SIG-M5 treated with dmso at 0.1 percent for 504 hours (cell line): Measurements from ENCODE around the gene EPS15.
A peak's percentile ranks its signal among the peaks of the same experiment; 100 is the strongest.

Source experiments
- DNase-seq: peaks from one replicate; lab custom pipeline; 2025; ENCODE audit not compliant: unreplicated experiment; lab: John Stamatoyannopoulos, UW

The EPS15 gene

GRCh38 chr1:51515982-51516648 lies 3.0 kb downstream of the EPS15 start:
- no peak for DNase-seq

DNA sequence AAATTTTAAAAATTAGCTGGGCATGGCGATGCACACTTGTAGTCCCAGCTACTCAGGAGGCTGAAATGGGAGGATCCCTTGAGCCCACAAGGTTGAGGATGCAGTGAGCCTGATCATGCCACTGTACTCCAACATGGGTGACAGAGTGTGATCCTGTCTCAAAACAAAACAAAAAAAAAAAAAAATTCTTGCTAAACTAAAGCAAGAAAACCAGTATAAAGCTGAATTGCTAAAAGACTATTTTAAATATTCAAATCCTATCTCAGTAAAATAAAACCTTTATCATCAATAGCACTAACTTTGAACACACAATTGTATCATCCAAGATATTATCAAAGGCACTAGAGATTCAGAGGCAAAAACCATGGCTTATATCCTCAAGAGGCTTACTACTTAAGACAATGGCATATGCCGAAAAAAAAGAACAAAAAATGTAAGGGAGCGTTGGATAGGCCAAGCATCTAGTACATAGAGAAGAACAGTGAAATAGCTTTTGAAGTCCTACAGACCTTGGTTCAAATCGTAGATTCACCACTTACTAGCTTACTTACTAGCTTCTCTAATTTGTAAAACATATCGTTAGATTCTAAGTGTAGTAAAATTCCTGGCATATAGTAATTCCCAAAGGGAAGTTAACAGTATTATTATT lies 3.6 kb downstream of the EPS15 start:
- DNase-seq, result no peak

DNA sequence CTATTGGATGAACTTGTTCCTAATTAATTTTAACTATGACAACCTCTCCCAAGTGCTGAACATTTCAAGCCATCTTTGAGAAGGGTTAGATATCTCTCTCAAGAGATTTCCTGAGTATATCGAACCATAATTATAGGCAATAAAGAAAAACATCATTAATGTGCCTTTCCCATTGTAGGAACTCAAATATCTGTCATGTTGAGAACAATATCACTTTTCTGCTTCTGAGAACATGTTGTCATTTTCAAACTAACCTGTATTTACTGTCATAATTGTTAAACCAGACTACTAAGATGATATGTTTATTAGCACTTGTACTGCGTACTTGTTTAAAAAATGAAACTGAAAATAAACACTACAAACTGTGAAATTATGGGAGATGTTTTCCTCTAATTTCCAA lies 4.3 kb downstream of the EPS15 start:
- no peak for DNase-seq

GRCh38 chr1:51512606-51513005 lies 6.5 kb downstream of the EPS15 start:
- DNase-seq, result no peak

GRCh38 chr1:51512120-51512519 lies 6.9 kb downstream of the EPS15 start:
- no peak for DNase-seq

DNA sequence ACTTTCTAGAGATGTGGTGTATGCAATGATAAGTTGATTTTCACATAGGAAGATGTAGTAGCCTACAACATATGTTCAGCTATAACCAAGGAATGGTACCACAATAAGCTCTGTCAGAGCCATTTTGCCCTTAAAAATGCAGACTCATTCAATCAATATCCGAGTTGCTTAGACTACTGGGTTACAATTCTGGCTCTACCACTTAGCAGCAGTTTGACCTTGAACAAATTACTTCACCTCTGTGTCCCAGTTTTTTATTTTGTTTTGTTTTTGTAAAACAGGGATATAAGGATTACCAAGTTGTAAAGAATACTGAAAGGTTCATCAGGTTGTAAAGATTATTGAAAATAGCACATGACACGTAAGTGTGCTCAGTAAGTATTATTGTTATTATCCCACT lies 9.3 kb downstream of the EPS15 start:
- no peak for DNase-seq

DNA sequence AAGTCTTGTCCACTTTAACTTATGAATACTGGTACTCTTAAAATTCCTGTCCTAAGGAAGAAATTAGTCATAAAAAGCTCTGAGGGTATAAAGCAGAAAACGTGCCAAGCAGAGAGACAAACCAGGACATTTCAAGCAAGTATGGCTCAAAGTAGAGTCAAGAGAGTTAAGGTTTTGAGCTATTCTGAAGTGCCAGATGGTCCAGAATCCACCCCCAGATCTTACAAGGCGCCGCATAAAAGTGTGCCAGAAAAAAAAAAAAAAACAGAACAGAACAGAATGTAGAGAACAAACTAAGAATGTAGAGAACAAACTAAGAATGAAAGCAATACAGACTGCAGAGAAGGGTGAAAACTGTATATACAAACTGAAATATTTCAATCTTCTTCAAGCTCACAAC lies 12.5 kb downstream of the EPS15 start:
- DNase-seq, result no peak

DNA sequence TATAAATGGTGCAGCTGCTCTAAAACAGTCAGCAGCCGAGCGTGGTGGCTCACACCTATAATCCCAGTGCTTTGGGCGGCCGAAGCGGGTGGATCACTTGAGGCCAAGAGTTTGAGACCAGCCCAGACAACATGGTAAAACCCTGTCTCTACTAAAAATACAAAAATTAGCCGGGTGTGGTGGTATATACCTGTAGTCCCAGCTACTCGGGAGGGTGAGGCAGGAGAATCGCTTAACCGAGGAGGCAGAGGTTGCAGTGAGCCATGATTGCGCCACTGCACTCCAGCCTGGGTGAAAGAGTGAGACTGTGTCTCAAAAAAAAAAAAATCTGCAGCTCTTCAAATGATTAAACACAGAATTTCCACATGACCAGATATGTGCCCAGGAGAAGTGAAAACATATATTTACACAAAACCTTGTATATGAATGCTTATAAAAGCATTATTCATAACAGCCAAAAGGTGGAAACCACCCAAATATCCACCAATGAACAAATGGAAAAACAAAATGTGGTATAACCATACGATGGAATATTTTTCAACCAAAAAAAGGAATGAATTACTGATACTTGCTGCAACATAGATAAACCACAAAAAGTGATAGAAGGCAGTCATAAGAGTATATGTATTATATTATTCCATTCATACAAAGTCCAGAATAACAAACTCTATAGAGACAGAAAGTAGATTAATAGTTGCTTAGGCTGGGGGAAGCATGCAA lies 14.1 kb downstream of the EPS15 start:
- no peak for DNase-seq

DNA sequence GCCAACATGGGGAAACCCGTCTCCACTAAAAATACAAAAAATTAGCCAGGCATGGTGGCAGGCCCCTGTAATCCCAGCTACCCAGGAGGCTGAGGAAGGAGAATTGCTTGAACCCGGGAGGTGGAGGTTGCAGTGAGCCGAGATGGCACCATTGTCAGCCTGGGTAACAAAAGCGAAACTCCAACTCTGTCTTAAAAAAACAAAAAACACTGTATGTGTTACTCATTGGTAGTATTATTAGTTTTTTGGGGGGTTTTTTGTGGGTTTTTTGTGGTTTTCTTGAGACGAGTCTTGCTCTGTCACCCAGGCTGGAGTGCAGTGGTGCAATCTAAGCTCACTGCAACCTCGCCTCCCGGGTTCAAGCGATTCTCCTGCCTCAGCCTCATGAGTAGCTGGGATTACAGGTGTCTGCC lies 17.8 kb downstream of the EPS15 start:
- DNase-seq, result peak; percentile 31

- no peak for DNase-seq
These were observed 19.4 kb downstream of the EPS15 start for GRCh38 chr1:51499694-51500093.

GRCh38 chr1:51498924-51499323 lies 20.1 kb downstream of the EPS15 start:
- DNase-seq, result no peak

- DNase-seq, result no peak
These were observed 21.7 kb downstream of the EPS15 start for GRCh38 chr1:51497340-51497739.

DNA sequence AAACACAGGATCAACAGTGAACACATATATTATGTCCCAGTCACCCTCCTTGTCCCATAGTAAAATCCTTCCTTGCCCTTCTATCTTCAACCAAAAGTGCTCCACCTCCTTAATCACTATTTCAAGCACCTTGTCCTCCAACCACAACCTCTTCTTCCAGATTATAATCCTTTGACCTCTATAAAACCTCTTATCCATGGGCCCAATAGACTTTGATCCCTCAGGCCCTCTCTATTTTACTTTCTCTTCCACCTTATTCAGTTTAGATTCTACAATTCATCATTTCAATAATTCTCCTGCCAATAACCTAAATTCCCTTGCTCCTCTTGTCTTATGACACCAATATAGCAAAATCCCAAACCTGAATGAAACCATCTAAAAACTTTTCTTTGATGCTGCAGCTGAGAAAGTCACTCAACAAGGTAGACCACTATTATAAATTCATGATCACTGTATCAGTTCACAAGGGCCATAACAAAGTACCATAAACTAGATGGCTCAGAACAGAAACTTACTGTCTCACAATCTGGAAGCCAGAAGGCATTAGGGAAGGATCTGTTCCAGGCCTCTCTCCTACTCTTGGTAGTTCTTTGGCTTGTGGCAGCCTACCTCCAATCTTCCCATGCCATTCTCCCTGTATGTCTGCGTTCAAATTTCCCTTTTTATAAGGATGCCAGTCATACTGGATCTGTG lies 24.8 kb downstream of the EPS15 start:
- DNase-seq, result no peak

GRCh38 chr1:51491166-51491981 lies 27.7 kb downstream of the EPS15 start:
- DNase-seq, result no peak

GRCh38 chr1:51489472-51489871 lies 29.6 kb downstream of the EPS15 start:
- no peak for DNase-seq

- DNase-seq, result no peak
These were observed 30.6 kb downstream of the EPS15 start for GRCh38 chr1:51488372-51489050.

- DNase-seq, result no peak
These were observed 31.4 kb downstream of the EPS15 start for GRCh38 chr1:51487628-51488027.

DNA sequence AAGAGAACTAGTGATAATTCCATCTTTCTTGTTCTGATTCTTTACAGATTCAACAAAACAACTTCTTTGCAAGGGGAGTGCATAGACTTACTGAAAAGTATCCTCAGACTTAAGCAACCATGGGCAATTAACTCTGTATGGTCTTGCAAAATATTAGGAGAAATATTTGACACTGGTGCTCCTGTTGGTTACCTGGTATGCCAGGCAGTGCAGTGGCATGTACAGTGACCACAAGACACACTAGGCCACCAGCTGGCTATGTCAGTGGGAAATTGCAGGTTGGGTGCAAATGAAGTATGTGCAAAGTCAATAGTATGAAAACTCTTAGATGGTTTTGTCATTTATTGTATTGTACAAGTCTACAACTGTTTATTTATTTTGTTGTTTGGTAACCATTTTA lies 34.5 kb downstream of the EPS15 start:
- DNase-seq, result no peak

GRCh38 chr1:51482881-51483280 lies 36.2 kb downstream of the EPS15 start:
- no peak for DNase-seq
